Measurements from ENCODE around the gene TMEM175. TPM values are rescaled to one million over a fixed set of nuclear protein-coding genes. Genes with fewer than 3 reads are reported as not detected.

TMEM175 gene
- total and polyA plus RNA-seq, 2 donors (not counting 1 experiment from before 2014, with no cell fraction given) = 44.4 to 432 TPM

GRCh38 chr4:886244-886643, 46.0 kb upstream of the TMEM175 start:
- Histone ChIP-seq H3K27ac (ENCODE audit: low read length in 2 of 2) (no peak overlapping the region), H3K79me2 (ENCODE audit: control insufficient read depth, insufficient read depth, low read length) (no peaks in the 10 kb centered on the region), H2AFZ (ENCODE audit: insufficient read depth, low read depth, low read length, poor library complexity, severe bottlenecking) (no peak overlapping the region), H3K4me3 (ENCODE audit: control extremely low read depth in 1 of 5, extremely low read depth in 1 of 5, insufficient read depth in 1 of 5, low read depth in 2 of 5, low read length in 4 of 5) (no peak overlapping the region), H3K36me3 (replicated peaks in 1 of 2; ENCODE audit: control extremely low read depth in 1 of 2, control insufficient read depth in 1 of 2, extremely low read depth in 1 of 2, insufficient read depth in 2 of 2, low read length in 1 of 2) (peaks cover 0 to 67% of the 10 kb centered on the region in 2 experiments), H4K20me1 (ENCODE audit: control insufficient read depth, insufficient read depth, low read length, poor library complexity, severe bottlenecking) (peaks cover 45% of the 10 kb centered on the region), H3K4me2 (replicated peaks; ENCODE audit: low read depth, low read length, poor library complexity, severe bottlenecking) (no peak overlapping the region), H3K4me1 (ENCODE audit: control insufficient read depth in 2 of 2, insufficient read depth in 2 of 2, low read length in 2 of 2) (no peaks in the 10 kb centered on the region), H3K9me3 (ENCODE audit: control extremely low read depth in 1 of 3, control insufficient read depth in 2 of 3, insufficient read depth in 1 of 3, low read length in 2 of 3) (peaks cover 0 to 9% (median 0%) of the 10 kb centered on the region in 3 donors), H3K27me3 (replicated peaks in 1 of 4; ENCODE audit: control extremely low read depth in 1 of 4, control insufficient read depth in 3 of 4, insufficient read depth in 4 of 4, low read length in 3 of 4) (no peaks in the 10 kb centered on the region), H3K9ac (ENCODE audit: low read length) (no peak overlapping the region)
- TF ChIP-seq CTCF (IDR thresholded peaks at IDR 0.05) (no peak), EZH2 (IDR thresholded peaks at IDR 0.05; ENCODE audit: borderline replicate concordance, insufficient read depth, low read depth, low read length, poor library complexity, severe bottlenecking) (no peak)
- POLR2A ChIA-PET = interaction anchor here (0.5 kb wide), 1 partner anchor 36 kb away, joined by 3 read pairs; no protein-coding TSS in a partner anchor
- Mint-ChIP-seq H3K27me3 (no peaks in the 10 kb centered on the region), H3K9me3 (ENCODE audit: insufficient read depth) (peaks cover 2% of the 10 kb centered on the region), H3K4me3 (no peak overlapping the region), H3K27ac (no peak overlapping the region), H3K4me1 (no peaks in the 10 kb centered on the region)
- CTCF ChIA-PET = interaction anchor here (0.8 to 1.0 kb wide), 2 partner anchors 32 to 35 kb away, joined by 3 read pairs; no protein-coding TSS in a partner anchor
- ATAC-seq (ENCODE audit: low read depth) (no peak), DNase-seq (no peak)
- intact Hi-C loops (cut with micrococcal nuclease) = no loop called here
- 84% methylated on average over 8 of the region's 9 CpGs for WGBS (ENCODE audit: insufficient coverage)

GRCh38 chr4:887034-887763, 45.1 kb upstream of the TMEM175 start:
- H3K36me3 ChIP-seq (replicated peaks in 1 of 2; ENCODE audit: control extremely low read depth in 1 of 2, control insufficient read depth in 1 of 2, extremely low read depth in 1 of 2, insufficient read depth in 2 of 2, low read length in 1 of 2) = peaks cover 0 to 65% of the 10 kb centered on the region in 2 experiments

More at GRCh38 chr4:887034-887763, 45.1 kb upstream of the TMEM175 start:
- Histone ChIP-seq H2AFZ (ENCODE audit: insufficient read depth, low read depth, low read length, poor library complexity, severe bottlenecking) (no peak overlapping the region), H3K4me3 (ENCODE audit: control extremely low read depth in 1 of 5, extremely low read depth in 1 of 5, insufficient read depth in 1 of 5, low read depth in 2 of 5, low read length in 4 of 5) (no peak overlapping the region), H3K4me1 (ENCODE audit: control insufficient read depth in 2 of 2, insufficient read depth in 2 of 2, low read length in 2 of 2) (no peaks in the 10 kb centered on the region), H3K9me3 (ENCODE audit: control extremely low read depth in 1 of 3, control insufficient read depth in 2 of 3, insufficient read depth in 1 of 3, low read length in 2 of 3) (peaks cover 0 to 10% (median 0%) of the 10 kb centered on the region in 3 donors), H3K27ac (ENCODE audit: low read length in 2 of 2) (no peak overlapping the region), H3K4me2 (replicated peaks; ENCODE audit: low read depth, low read length, poor library complexity, severe bottlenecking) (no peak overlapping the region), H3K79me2 (ENCODE audit: control insufficient read depth, insufficient read depth, low read length) (peaks cover 3% of the 10 kb centered on the region), H4K20me1 (ENCODE audit: control insufficient read depth, insufficient read depth, low read length, poor library complexity, severe bottlenecking) (peaks cover 54% of the 10 kb centered on the region), H3K27me3 (replicated peaks in 1 of 4; ENCODE audit: control extremely low read depth in 1 of 4, control insufficient read depth in 3 of 4, insufficient read depth in 4 of 4, low read length in 3 of 4) (no peaks in the 10 kb centered on the region), H3K9ac (ENCODE audit: low read length) (no peak overlapping the region)
- POLR2A ChIA-PET = no interaction called here
- H3K27ac Mint-ChIP-seq = no peak overlapping the region
- CTCF ChIA-PET = no interaction called here
- TF ChIP-seq CTCF (IDR thresholded peaks at IDR 0.05) = no peak
- TF ChIP-seq EZH2 (IDR thresholded peaks at IDR 0.05; ENCODE audit: borderline replicate concordance, insufficient read depth, low read depth, low read length, poor library complexity, severe bottlenecking) = no peak
- intact Hi-C loops (cut with micrococcal nuclease) = no loop called here
- H3K9me3 Mint-ChIP-seq (ENCODE audit: insufficient read depth) = peaks cover 2% of the 10 kb centered on the region
- WGBS (ENCODE audit: insufficient coverage) = 98% methylated on average over 63 of the region's 63 CpGs
- ATAC-seq (ENCODE audit: low read depth) (no peak), DNase-seq (no peak)
- H3K27me3 Mint-ChIP-seq = no peaks in the 10 kb centered on the region
- no peak overlapping the region for H3K4me3 Mint-ChIP-seq
- no peaks in the 10 kb centered on the region for H3K4me1 Mint-ChIP-seq
